Endothelial cell of hepatic sinusoid (primary cell): ENCODE data around the gene SEMA3A.
"Not testable (repeated sequence)": the region's sequence is repeated elsewhere in the genome, so short reads cannot be mapped to it uniquely, and the experiment has no call there.

Source experiments
- in situ Hi-C: cut with HindIII; loops from 2 replicates; pipeline ENCODE4 v1.10.0; 2017; ENCODE audit warnings: low sequenced_read_pairs

SEMA3A gene

GRCh38 chr7:84159435-84159834 lies 35.2 kb downstream of the SEMA3A start:
- in situ Hi-C loops = no loop called here

- in situ Hi-C loops = no loop called here
Observed at GRCh38 chr7:84157171-84157570, 37.4 kb downstream of the SEMA3A start.

DNA sequence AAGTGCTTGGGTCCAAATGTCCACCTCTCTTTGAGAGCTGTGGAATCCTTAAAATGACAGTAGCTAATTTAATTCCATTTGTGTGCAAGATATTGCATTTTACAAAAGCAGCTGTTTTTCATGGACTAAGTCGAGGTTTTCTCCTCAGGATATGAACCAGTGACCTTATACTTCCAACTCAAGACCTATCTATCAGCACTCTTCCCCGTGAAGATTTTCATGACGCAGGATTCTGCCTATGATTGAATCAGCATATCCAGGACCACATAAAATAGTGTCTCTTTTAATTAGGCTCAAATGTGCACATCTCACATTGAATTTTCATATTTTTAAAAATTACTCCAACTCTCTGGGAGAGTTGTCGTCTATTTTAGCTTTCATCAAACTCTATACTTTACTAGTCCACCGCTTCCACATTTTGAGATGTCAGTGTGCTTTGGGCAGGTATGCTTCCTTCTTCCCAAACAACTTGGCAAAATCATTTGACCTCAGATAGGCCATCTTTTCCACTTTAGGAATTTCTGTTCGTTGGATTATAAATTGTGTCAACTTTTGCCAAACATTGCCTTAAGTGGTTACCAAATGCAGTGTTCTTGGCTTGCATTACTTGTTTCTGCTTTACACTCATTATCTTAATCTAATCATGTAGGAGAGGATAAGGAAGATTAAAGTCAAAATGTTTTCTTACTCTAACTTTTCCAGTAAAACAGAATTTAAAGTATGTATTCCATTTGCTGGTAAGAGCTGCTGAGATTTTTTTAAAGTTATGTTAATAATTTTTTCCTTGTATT lies 39.4 kb downstream of the SEMA3A start:
- in situ Hi-C loops = no loop called here

DNA sequence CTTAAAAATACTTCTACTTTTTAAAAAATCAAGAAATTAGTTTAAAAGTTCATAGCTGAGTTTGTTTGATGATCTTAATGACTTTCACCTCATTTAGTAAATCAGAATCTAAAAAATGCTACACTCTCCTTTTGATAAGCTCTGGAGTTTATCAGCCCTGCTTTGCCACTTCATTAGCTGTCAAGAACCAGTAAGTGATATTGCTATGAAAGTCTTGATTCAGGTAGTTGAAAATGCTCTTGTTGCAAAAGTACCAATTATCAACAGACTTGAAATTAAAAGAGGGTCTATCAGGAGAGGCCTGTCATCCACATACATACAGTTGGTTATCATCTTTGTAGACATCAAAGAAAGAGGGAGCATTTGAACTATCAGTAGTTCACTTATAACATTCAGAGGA lies 41.6 kb downstream of the SEMA3A start:
- in situ Hi-C loops = no loop called here

DNA sequence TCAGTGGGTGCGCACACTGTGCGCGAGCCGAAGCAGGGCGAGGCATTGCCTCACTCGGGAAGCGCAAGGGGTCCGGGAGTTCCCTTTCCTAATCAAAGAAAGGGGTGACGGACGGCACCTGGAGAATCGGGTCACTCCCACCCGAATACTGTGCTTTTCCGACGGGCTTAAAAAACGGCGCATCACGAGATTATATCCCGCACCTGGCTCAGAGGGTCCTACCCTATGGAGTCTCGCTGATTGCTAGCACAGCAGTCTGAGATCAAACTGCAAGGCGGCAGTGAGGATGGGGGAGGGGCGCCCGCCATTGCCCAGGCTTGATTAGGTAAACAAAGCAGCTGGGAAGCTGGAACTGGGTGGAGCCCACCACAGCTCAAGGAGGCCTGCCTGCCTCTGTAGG lies 44.2 kb downstream of the SEMA3A start:
- in situ Hi-C loops = not testable (repeated sequence)

- in situ Hi-C loops = no loop called here
Observed at GRCh38 chr7:84149573-84149972, 45.0 kb downstream of the SEMA3A start.

- in situ Hi-C loops = no loop called here
Observed at GRCh38 chr7:84145892-84146291, 48.7 kb downstream of the SEMA3A start.

DNA sequence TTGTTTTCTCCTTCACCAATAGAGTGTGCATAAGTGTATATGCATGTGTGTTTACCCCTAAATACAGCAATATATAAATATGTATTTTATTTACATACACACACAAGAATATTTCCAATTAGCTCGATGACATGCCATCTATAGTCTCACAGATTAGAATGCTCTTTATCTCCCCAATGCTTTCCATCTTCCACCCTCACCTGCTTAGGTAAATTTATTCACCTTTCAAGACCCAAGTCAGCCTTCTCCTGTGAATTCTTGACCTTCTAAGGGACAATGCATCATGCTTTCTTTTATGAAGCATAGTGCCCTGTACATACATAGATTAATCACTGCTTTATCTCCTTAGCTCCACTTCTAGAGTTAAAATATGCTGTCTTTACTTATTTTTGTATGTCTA lies 49.7 kb downstream of the SEMA3A start:
- in situ Hi-C loops = no loop called here

DNA sequence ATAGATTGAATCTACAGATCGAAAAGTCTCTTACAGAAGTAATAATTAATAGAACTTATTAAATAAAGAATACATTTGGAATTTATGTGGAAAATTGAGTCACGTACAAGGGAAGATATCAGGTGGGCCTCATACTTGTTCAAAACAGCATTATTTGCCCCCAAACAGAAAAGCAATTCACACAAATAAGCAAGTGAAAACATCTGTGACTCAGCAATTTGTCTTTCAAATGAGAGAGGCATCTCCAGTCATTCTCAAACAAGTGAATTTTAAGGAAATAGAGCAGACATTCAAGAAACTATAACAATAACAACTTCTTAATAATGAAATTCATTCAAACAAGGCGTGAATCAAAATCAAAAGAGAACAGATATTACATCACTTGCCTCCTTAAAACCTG lies 50.1 kb downstream of the SEMA3A start:
- in situ Hi-C loops = no loop called here

- in situ Hi-C loops = no loop called here
Observed at GRCh38 chr7:84142726-84143125, 51.9 kb downstream of the SEMA3A start.

DNA sequence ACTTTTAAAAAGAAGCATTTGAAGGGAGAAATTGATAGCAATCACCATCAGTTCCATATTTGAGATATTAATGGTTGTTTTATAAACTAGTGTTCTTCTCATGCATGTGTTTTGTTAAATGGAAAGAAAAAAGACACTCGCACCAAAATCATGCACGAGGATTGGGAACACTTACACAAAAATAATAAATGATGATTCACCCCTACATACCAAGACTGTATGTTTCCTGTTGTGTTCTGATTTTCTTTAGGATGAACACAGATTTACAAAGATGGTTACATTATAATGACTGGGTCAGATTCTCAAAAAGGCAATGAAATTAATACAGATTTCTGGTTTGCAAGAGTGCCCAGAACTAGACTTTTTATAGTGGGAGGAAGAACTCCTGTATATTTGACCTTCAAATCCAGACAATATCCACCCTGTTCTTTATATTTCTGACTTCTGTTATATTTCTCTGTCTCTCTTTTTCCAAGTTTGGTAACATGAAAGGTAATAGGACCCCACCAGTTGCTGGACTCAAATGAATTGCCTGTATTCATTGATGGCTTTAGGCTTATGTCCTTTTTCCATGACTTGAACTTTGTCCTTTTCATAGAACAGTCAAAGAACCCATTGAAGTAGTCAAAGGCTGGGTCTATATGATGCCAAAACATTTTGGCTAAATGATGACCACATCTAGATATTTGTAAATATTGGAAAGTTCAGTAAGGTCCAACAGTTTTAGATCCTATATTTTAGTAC lies 54.4 kb downstream of the SEMA3A start:
- in situ Hi-C loops = no loop called here

- in situ Hi-C loops = no loop called here
Observed at GRCh38 chr7:84138411-84138810, 56.2 kb downstream of the SEMA3A start.

DNA sequence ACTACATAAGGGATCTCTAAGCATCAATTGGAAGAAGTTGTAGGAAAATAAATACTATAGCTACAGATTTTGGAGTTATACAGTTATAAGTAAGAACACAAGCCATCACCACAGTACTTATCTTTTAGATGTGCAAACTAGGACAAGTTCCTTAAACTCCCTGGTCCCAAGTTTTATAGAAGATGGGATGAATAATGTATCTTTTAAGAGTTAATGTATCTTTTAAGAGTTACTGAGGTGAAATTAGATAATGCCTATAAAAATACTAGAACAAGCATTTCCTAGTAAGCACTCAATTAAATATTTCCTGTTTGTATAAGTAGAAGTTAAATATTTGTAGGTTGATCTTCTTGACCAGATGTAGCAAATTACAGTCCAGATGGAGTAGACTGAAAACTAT lies 56.8 kb downstream of the SEMA3A start:
- in situ Hi-C loops = no loop called here

- in situ Hi-C loops = no loop called here
Observed at GRCh38 chr7:84136809-84137208, 57.8 kb downstream of the SEMA3A start.

DNA sequence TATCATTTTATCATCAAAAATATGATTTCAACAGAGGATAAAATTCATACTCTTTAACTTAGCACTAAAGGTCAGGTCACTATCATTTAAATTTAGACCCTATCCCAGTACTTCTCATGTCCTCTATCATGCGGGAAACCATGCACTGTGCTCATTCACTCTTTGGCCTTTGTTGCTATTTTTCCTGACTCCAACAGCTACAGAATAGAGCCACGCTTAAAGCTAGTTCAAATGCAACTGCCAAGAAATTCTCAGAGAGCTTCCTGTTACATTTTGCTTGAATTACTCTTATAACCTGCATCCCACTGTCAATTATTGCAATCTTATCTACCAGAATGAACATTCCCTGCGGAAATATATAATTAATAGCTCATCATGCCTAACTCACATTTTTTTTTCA lies 58.3 kb downstream of the SEMA3A start:
- in situ Hi-C loops = no loop called here

GRCh38 chr7:84134169-84134568 lies 60.4 kb downstream of the SEMA3A start:
- in situ Hi-C loops = loop anchor here (5.0 kb wide), 1 partner anchor 38 kb away; no protein-coding TSS in a partner anchor

- in situ Hi-C loops = no loop called here
Observed at GRCh38 chr7:84125654-84126053, 68.9 kb downstream of the SEMA3A start.

DNA sequence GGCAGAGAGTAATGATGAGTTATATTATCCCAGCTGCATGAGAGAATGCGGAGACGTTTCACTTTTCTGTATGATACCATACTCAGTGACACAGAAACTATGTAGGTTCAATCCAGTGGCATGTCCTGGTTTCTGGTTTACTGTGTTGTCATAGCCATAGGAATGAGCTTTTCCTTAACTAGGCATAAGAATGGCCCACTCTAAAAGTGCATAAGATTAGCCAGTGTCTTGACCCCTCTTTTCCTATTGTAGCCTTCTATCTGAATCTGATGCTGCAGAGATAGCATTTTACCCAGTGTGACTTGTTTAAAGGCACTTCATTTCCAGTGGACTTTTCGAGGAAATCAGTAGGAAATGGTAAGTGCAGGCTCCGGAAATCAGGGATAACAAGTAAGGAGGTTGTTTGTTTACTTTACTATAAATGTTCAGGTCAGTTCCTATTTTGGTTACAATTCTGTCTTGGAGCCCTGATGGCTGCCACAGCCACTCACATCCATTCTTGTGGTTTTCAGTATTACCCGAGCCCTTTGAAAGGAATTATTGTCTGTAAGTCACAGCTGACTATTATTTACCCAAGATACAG lies 70.5 kb downstream of the SEMA3A start:
- in situ Hi-C loops = no loop called here

DNA sequence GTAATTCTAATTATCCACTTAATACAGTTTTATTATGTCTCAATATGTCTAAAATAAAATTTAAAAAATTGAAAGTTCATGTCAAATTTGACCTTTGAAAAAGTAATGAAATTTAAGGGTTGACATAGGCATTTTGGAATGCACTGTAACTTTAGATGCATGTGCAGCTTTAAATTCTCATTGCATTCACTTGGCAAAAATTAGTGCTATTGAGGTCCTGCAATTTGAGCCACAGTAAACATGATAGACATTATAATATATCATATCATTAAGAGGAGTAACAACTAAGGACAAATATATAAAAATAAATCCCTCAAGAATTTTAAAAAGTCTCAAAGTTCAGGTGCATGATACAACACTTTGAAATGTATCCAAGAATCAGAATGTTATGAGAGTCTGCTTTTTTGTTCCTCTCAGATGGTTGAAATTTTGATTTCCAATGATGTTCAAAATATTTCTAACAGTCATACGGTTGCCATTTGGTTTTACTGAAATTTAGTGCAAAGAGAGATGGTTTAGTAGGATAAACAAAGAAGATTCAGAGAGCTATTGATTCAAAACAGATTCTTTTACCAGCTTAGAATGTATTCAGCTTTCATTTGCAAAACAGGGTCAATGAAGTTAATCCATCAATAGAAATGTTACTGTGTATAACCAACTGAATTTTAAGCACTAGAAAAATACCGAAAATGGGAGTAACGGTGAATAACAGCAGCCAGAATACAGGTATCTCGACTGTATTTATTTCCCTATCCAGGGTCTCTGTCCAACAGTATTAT lies 71.8 kb downstream of the SEMA3A start:
- in situ Hi-C loops = no loop called here

DNA sequence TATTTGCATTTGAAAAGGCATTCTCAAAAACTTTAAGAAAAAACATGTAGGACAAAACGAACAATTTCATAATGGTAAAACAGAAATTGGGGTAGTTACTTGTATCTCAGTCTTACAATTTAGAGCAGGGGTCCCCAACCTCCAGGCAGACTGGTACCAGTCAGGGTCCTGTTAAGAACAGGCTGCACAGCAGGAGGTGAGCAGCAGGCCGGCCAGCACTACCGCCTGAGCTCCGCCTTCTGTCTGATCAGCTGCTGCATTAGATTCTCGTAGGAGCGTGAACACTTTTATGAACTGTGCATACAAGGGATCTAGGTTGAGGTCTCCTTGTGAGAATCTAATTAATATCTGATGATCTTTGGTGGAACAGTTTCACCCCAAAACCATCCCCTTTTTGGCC lies 77.3 kb downstream of the SEMA3A start:
- in situ Hi-C loops = no loop called here
